OCI-LY3 (cell line): Measurements from ENCODE around the gene GSG1L.

Experiments used
- CTCF ChIP-seq: fragments of 200-600, 300-600 bp; sonication (generic); IDR thresholded peaks from 2 replicates; pipeline ENCODE4 v1.5.1; 2014; ENCODE audit warnings: antibody characterized with exemption, low read length, low read depth
- EZH2phosphoT487 ChIP-seq: fragments of 200-600 bp; shearing (Covaris generic); IDR thresholded peaks from 2 replicates; pipeline ENCODE4 v1.6.1; 2018; ENCODE audit warnings: antibody characterized with exemption, mixed run types, low read depth

GRCh38 chr16:28011971-28012445 lies 51.5 kb downstream of the GSG1L start:
- TF ChIP-seq CTCF (no peak), EZH2phosphoT487 (no peak)
